HepG2 (cell line): ENCODE data around the gene ANAPC1. TPM values are rescaled to one million over a fixed set of nuclear protein-coding genes. Genes with fewer than 3 reads are reported as not detected.
A peak's percentile ranks its signal among the peaks of the same experiment; 100 is the strongest.

Source experiments
- ATF3 ChIP-seq: sonication (generic); formaldehyde crosslinking; IDR thresholded peaks from 2 replicates; pipeline ENCODE4 v1.4.0; 2020; ENCODE audit warnings: missing genetic modification reagents
- JUN ChIP-seq: sonication (generic); formaldehyde crosslinking; IDR thresholded peaks from 2 replicates; pipeline ENCODE4 v1.4.0; 2020; ENCODE audit warnings: mild to moderate bottlenecking, missing genetic modification reagents
- KLF13 ChIP-seq: sonication (generic); formaldehyde crosslinking; IDR thresholded peaks from 2 replicates; pipeline ENCODE4 v1.4.0; 2020; ENCODE audit warnings: mild to moderate bottlenecking, missing genetic modification reagents
- MBNL3 ChIP-seq: fragments of 250-450 bp; sonication (Bioruptor Pico); conservative IDR thresholded peaks from 2 replicates; pipeline ENCODE4 v1.8.0; 2022; ENCODE audit warnings: mild to moderate bottlenecking, inconsistent platforms
- PAX8 ChIP-seq: sonication (generic); formaldehyde crosslinking; IDR thresholded peaks from 2 replicates; pipeline ENCODE4 v1.8.0; 2022; ENCODE audit warnings: mild to moderate bottlenecking, missing genetic modification reagents, borderline replicate concordance
- REL ChIP-seq: sonication (generic); formaldehyde crosslinking; conservative IDR thresholded peaks from 2 replicates; pipeline ENCODE4 v1.8.0; 2022; ENCODE audit warnings: mild to moderate bottlenecking, missing genetic modification reagents, moderate library complexity
- ZNF281 ChIP-seq: sonication (generic); formaldehyde crosslinking; IDR thresholded peaks from 2 replicates; pipeline ENCODE4 v1.4.0; 2020; ENCODE audit warnings: missing genetic modification reagents, borderline replicate concordance
- ZNF639 ChIP-seq: conservative IDR thresholded peaks from 2 replicates; pipeline ENCODE4 v1.6.1; 2018; ENCODE audit warnings: missing genetic modification reagents
- ZNF674 ChIP-seq: sonication (generic); formaldehyde crosslinking; IDR thresholded peaks from 2 replicates; pipeline ENCODE4 v1.5.0; 2020; ENCODE audit warnings: low read depth, mild to moderate bottlenecking, missing genetic modification reagents
- ZNF749 ChIP-seq: sonication (generic); formaldehyde crosslinking; IDR thresholded peaks from 2 replicates; pipeline ENCODE4 v1.8.0; 2022; ENCODE audit warnings: mild to moderate bottlenecking, missing genetic modification reagents, moderate library complexity, borderline replicate concordance
- polyA plus RNA-seq, 8 experiments: library from polyadenylated mRNA; depleted of rRNA in 3 of 8; stranded (reverse) in 7 of 8; unstranded in 1 of 8; fragments of >200 nt; fragmentation: Illumina TruSeq in 4 of 8; extraction: Trizol in 4 of 8; gene quantifications; 2 replicates each; pipeline versions ENCODE4 v1.2.1 to v1.2.3, GENCODE V29; 2011 to 2016; ENCODE audit warnings: low read depth in 4 of 8, missing spikeins in 1 of 8, mixed read lengths in 1 of 8; ENCODE audit not compliant: insufficient read depth in 1 of 8
- total RNA-seq, 5 experiments: library from RNA; depleted of rRNA; stranded (reverse); fragments of >200 nt; fragmentation: Illumina TruSeq; extraction: Trizol; gene quantifications; 2 replicates each; pipeline ENCODE4 v1.2.3, GENCODE V29; 2016; ENCODE audit warnings: low read depth in 1 of 5
- TF ChIP-seq, protein P1 (sequence below): sonication (generic); formaldehyde crosslinking; conservative IDR thresholded peaks from 2 replicates; pipeline ENCODE4 v1.5.0; 2020; ENCODE audit warnings: missing genetic modification reagents
- TF ChIP-seq, protein P2 (sequence below), 2 experiments: fragments of 450-650 bp in 1 of 2; sonication (generic) in 1 of 2; formaldehyde crosslinking in 1 of 2; IDR thresholded peaks; 2 replicates each; pipeline versions ENCODE4 v1.6.1 to v1.8.0; 2016 to 2022; ENCODE audit warnings: antibody characterized with exemption in 1 of 2, mild to moderate bottlenecking in 1 of 2, missing genetic modification reagents in 1 of 2

The ANAPC1 gene
- total and polyA plus RNA-seq, 2 of the 13 experiments (the other 11 are each of a cell fraction or from before 2014, with no cell fraction given) = 50.0 to 89.7 TPM

DNA sequence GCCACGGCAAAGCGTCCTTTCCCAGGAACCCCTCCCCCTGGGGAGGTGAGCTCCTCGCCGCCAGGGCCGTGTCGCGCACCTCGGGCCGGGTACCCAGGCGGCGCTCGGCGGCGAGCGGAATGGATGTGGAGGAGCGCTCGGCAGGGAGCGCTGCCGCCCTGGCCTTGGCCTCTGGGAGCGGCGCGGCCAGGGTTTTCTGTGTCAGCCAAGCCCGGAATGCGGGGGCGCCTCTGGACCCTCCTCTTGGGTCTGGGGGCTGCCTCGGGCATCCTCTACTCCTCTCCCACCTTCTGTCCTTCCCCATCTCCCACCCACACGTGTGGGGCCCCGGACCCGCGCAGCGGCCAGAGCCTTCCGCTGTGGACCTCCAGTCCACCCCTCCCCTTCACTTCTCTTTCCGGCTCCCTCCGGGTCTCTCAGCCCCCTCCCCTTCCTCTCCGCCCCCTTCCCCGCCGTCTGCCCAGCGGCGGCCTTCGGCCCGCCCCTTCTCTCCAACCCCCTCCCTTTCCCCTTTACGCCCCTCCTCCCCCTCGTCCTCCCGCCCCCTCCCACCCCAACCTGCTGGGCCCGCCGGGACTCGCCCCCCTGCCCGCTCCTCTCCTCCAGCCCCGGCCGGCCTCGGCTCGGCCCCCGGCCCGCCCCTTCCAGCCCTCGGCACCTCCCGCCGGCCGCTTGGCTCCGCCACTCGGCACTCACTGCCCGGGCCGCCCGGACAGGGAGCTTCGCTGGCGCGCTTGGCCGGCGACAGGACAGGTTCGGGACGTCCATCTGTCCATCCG is 14.1 kb upstream of the ANAPC1 start, which contains the start of gene MERTK (continued):
- TF ChIP-seq JUN (CRISPR knock-in tag) (no peak; the same call in 1 of the 2 replicates), ZNF749 (no peak; the same call in none of the 2 replicates), ATF3 (peak; percentile 56; the same call in 1 of the 2 replicates), PAX8 (CRISPR knock-in tag) (no peak), REL (CRISPR knock-in tag) (no peak), ZNF674 (CRISPR knock-in tag) (no peak), KLF13 (CRISPR knock-in tag) (peak; percentile 86; the same call in 1 of the 2 replicates), MBNL3 (no peak), ZNF281 (CRISPR knock-in tag) (peak; percentile 56; the same call in 1 of the 2 replicates), ZNF639 (peak; percentile 61)
- TF ChIP-seq, protein P1, sequence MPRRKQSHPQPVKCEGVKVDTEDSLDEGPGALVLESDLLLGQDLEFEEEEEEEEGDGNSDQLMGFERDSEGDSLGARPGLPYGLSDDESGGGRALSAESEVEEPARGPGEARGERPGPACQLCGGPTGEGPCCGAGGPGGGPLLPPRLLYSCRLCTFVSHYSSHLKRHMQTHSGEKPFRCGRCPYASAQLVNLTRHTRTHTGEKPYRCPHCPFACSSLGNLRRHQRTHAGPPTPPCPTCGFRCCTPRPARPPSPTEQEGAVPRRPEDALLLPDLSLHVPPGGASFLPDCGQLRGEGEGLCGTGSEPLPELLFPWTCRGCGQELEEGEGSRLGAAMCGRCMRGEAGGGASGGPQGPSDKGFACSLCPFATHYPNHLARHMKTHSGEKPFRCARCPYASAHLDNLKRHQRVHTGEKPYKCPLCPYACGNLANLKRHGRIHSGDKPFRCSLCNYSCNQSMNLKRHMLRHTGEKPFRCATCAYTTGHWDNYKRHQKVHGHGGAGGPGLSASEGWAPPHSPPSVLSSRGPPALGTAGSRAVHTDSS = no peak
- TF ChIP-seq, protein P2, sequence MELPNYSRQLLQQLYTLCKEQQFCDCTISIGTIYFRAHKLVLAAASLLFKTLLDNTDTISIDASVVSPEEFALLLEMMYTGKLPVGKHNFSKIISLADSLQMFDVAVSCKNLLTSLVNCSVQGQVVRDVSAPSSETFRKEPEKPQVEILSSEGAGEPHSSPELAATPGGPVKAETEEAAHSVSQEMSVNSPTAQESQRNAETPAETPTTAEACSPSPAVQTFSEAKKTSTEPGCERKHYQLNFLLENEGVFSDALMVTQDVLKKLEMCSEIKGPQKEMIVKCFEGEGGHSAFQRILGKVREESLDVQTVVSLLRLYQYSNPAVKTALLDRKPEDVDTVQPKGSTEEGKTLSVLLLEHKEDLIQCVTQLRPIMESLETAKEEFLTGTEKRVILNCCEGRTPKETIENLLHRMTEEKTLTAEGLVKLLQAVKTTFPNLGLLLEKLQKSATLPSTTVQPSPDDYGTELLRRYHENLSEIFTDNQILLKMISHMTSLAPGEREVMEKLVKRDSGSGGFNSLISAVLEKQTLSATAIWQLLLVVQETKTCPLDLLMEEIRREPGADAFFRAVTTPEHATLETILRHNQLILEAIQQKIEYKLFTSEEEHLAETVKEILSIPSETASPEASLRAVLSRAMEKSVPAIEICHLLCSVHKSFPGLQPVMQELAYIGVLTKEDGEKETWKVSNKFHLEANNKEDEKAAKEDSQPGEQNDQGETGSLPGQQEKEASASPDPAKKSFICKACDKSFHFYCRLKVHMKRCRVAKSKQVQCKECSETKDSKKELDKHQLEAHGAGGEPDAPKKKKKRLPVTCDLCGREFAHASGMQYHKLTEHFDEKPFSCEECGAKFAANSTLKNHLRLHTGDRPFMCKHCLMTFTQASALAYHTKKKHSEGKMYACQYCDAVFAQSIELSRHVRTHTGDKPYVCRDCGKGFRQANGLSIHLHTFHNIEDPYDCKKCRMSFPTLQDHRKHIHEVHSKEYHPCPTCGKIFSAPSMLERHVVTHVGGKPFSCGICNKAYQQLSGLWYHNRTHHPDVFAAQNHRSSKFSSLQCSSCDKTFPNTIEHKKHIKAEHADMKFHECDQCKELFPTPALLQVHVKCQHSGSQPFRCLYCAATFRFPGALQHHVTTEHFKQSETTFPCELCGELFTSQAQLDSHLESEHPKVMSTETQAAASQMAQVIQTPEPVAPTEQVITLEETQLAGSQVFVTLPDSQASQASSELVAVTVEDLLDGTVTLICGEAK (IDR thresholded peaks at IDR 0.05) = no peak
- TF ChIP-seq, protein P2 (CRISPR knock-in tag; IDR thresholded peaks at IDR 0.05) = no peak
